GM18861 (cell line): Measurements from ENCODE around the gene GYG2.
"Not testable (repeated sequence)": the region's sequence is repeated elsewhere in the genome, so short reads cannot be mapped to it uniquely, and the experiment has no call there.

ENCODE experiments used
- ATAC-seq: cut with Tn5 transposase; IDR thresholded peaks from one replicate; pipeline ENCODE4 v1.9.1; 2021; ENCODE audit not compliant: unreplicated experiment

Gene GYG2

GRCh38 chrX:2898846-2899512, 70.2 kb downstream of the GYG2 start:
- no peak for ATAC-seq

- ATAC-seq = no peak
These were observed 72.8 kb downstream of the GYG2 start for GRCh38 chrX:2901367-2902036.

GRCh38 chrX:2902841-2903240, 74.1 kb downstream of the GYG2 start:
- ATAC-seq = no peak

- ATAC-seq = no peak
These were observed 74.6 kb downstream of the GYG2 start for GRCh38 chrX:2903366-2903765.

- no peak for ATAC-seq
These were observed 78.6 kb downstream of the GYG2 start for GRCh38 chrX:2907295-2907694.

- no peak for ATAC-seq
These were observed 79.5 kb downstream of the GYG2 start for GRCh38 chrX:2908125-2908685.

- no peak for ATAC-seq
These were observed 81.4 kb downstream of the GYG2 start for GRCh38 chrX:2910109-2910508.

GRCh38 chrX:2913118-2913517, 84.4 kb downstream of the GYG2 start:
- no peak for ATAC-seq

- ATAC-seq = no peak
These were observed 89.0 kb downstream of the GYG2 start for GRCh38 chrX:2917767-2918166.

GRCh38 chrX:2921193-2921592, 92.5 kb downstream of the GYG2 start:
- ATAC-seq = no peak

- ATAC-seq = no peak
These were observed 93.0 kb downstream of the GYG2 start for GRCh38 chrX:2921750-2922149.

GRCh38 chrX:2924151-2924550, 95.4 kb downstream of the GYG2 start:
- no peak for ATAC-seq

GRCh38 chrX:2926255-2926654, 97.5 kb downstream of the GYG2 start:
- not testable (repeated sequence) for ATAC-seq

- no peak for ATAC-seq
These were observed 98.0 kb downstream of the GYG2 start for GRCh38 chrX:2926664-2927275.

GRCh38 chrX:2928191-2928582, 99.5 kb downstream of the GYG2 start:
- no peak for ATAC-seq

- ATAC-seq = peak; percentile 89
These were observed 100.1 kb downstream of the GYG2 start, which contains the start of gene ARSD for GRCh38 chrX:2928583-2929434. Gene ARSD (minus strand): TSS chrX:2929339. CDS start chrX:2929275, 64 bp downstream.

- no peak for ATAC-seq
These were observed 102.4 kb downstream of the GYG2 start for GRCh38 chrX:2931155-2931554.

- no peak for ATAC-seq
These were observed 102.9 kb downstream of the GYG2 start for GRCh38 chrX:2931612-2932011.
